ENCODE data around the gene GRAMD1B.

The GRAMD1B gene

DNA sequence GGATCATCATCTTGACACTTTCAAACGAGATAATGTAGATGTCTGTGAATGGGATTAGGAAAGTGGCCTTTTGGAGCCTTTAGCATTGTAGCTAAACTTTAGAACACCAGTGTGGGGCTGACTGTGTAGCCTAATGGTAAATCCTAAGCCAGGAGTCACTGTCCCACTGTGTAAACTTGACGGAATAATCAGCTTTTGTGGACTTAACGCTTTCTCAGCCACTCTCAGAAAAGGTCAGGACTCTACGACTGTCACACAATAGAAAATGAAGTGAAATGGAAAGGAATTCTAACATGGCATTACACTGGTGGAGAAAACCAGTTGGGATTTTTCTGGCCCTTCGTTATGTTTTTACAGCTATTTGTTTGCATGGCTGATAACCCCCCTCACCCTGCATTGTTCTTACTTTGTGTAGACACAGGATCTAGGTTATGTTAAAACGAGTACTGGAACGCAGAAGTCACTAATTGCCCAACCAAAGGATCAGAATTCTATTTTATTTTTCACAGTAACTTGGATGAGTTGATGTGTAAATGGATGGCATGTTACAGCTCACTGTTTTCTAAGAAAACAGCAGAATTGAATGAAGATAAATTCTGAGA is 22.0 kb upstream of the GRAMD1B start:
- no peak overlapping the region for H3K23ac ChIP-seq (ENCODE audit: low read length)
- no peak overlapping the region for H2AK5ac ChIP-seq (ENCODE audit: low read length)
- H4K5ac ChIP-seq (ENCODE audit: low read length) = no peak overlapping the region
- no peak overlapping the region for H2BK120ac ChIP-seq (ENCODE audit: low read depth, low read length)
- WGBS (ENCODE audit: extremely low coverage, insufficient coverage, low lambda C conversion rate) = no CpG with 5 or more reads among the region's 7 CpGs
- no peak overlapping the region for H3K56ac ChIP-seq (ENCODE audit: low read length)
- H3K36me3 ChIP-seq (ENCODE audit: control insufficient read depth, insufficient read depth, low read length) = no peaks in the 10 kb centered on the region
- no peaks in the 10 kb centered on the region for H3K79me2 ChIP-seq (ENCODE audit: control insufficient read depth, insufficient read depth, low read length)
- H2BK15ac ChIP-seq (replicated peaks; ENCODE audit: low read depth) = no peak overlapping the region
- no peak overlapping the region for H3K9ac ChIP-seq (ENCODE audit: low read length)
- no peak overlapping the region for H3K18ac ChIP-seq (ENCODE audit: low read length)
- H3K4ac ChIP-seq (ENCODE audit: low read depth, low read length) = no peak overlapping the region
- no peak overlapping the region for H4K8ac ChIP-seq (ENCODE audit: low read depth, low read length)
- DNase-seq = no peak
- no peak overlapping the region for H3K27ac ChIP-seq (ENCODE audit: low read depth, low read length)
- H2BK5ac ChIP-seq (ENCODE audit: low read length) = no peak overlapping the region
- no peak overlapping the region for H3K4me2 ChIP-seq (ENCODE audit: low read length)
- H3K4me3 ChIP-seq (ENCODE audit: low read length) = no peak overlapping the region
- H3K79me1 ChIP-seq (ENCODE audit: low read length) = no peaks in the 10 kb centered on the region
- H3K4me1 ChIP-seq (ENCODE audit: control insufficient read depth, low read depth, low read length) = peaks cover 16% of the 10 kb centered on the region
- H3K27me3 ChIP-seq (ENCODE audit: insufficient read depth, low read length, poor library complexity) = peaks cover 2% of the 10 kb centered on the region

DNA sequence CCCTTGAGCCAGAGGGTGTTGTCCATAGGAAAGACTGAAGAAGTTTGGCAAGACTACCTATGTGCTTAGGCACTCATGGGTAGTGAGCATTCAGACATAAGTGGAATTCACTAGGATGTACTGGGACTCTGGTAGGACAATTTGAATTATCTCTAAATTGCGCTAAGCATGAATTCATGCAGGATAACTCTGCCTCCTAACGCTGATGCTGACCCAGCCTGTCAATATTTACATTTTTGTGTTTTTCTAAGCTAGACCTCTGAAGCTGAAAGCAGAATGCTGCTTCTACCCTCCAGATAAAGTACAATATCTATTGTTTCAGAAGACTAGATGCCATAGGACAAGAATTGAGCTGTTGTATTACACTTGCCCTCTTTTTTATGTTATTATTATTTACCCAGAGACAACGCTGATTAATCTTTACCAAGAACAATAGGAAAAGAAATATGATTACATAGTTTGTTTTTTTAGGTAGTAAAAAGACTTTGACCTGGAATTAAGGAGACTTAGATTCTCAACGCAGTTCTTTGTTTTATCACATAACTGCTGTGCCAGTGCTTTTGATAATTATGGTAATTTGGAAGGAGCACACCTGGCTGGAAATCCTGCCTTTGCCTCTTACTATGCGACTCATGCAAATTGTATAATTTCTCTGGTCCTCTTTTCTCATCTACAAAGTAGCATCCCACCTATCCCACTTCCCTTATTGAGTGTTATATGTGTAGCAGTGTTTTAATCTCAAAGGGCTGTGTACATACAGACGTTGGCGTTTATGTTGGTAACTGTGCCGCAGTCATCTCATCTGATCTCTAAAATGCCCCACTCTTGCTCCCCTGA is 21.2 kb upstream of the GRAMD1B start:
- no peak for DNase-seq
- H3K79me1 ChIP-seq (ENCODE audit: low read length) = no peaks in the 10 kb centered on the region
- no peak overlapping the region for H3K4me3 ChIP-seq (ENCODE audit: low read length)
- H3K9ac ChIP-seq (ENCODE audit: low read length) = peak overlapping the region; percentile 12
- peaks cover 16% of the 10 kb centered on the region for H3K4me1 ChIP-seq (ENCODE audit: control insufficient read depth, low read depth, low read length)
- no peak overlapping the region for H3K23ac ChIP-seq (ENCODE audit: low read length)
- H3K27me3 ChIP-seq (ENCODE audit: insufficient read depth, low read length, poor library complexity) = peaks cover 2% of the 10 kb centered on the region
- no peak overlapping the region for H3K56ac ChIP-seq (ENCODE audit: low read length)
- WGBS (ENCODE audit: extremely low coverage, insufficient coverage, low lambda C conversion rate) = no CpG with 5 or more reads among the region's 8 CpGs
- no peak overlapping the region for H3K4me2 ChIP-seq (ENCODE audit: low read length)
- H3K27ac ChIP-seq (ENCODE audit: low read depth, low read length) = no peak overlapping the region
- H4K8ac ChIP-seq (ENCODE audit: low read depth, low read length) = no peak overlapping the region
- no peak overlapping the region for H2BK5ac ChIP-seq (ENCODE audit: low read length)
- no peak overlapping the region for H2BK15ac ChIP-seq (replicated peaks; ENCODE audit: low read depth)
- H3K79me2 ChIP-seq (ENCODE audit: control insufficient read depth, insufficient read depth, low read length) = no peaks in the 10 kb centered on the region
- H3K36me3 ChIP-seq (ENCODE audit: control insufficient read depth, insufficient read depth, low read length) = no peaks in the 10 kb centered on the region
- H2BK120ac ChIP-seq (ENCODE audit: low read depth, low read length) = no peak overlapping the region
- no peak overlapping the region for H3K4ac ChIP-seq (ENCODE audit: low read depth, low read length)
- no peak overlapping the region for H4K5ac ChIP-seq (ENCODE audit: low read length)
- H3K18ac ChIP-seq (ENCODE audit: low read length) = no peak overlapping the region
- no peak overlapping the region for H2AK5ac ChIP-seq (ENCODE audit: low read length)

DNA sequence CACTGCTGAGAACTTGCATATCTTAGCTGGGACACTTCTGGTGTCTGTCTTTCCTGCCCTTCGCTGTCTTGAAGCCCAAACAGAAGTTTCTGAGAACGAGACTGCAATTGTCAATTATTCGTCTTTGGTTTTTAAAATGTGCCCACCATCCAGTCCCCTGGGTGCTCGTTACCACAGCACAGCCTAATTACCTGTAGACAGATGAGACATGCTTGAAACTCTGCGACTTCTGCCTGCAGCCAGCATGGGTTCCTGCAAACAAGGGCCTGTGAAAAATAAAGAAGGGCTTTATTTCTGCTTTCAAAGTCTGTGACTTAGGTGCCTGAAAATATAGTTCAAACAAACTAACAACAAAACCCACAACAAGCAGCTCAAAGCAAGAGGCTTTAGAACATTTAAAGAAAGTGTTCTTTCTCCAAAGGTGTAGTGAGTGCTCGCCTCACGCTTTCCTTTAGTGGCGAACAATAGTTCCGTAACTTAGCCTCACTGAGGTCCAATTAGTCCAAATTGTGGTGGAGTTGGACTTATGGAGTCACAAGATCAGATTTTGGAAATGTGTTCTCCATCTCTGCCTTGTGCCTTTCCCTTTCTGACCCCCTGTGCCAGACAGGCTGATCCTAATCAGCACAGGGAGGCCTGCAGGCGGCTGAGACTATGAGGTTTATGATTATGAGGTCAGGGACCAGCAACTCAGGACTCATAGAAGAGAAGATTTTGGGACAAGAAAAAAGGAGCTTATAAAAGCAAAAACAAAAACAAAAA is 20.4 kb upstream of the GRAMD1B start:
- Histone ChIP-seq H2BK120ac (ENCODE audit: low read depth, low read length) (no peak overlapping the region), H3K23ac (ENCODE audit: low read length) (no peak overlapping the region), H3K4me2 (ENCODE audit: low read length) (no peak overlapping the region), H2BK15ac (replicated peaks; ENCODE audit: low read depth) (no peak overlapping the region), H3K79me2 (ENCODE audit: control insufficient read depth, insufficient read depth, low read length) (no peaks in the 10 kb centered on the region), H4K5ac (ENCODE audit: low read length) (no peak overlapping the region), H2BK5ac (ENCODE audit: low read length) (no peak overlapping the region), H3K27me3 (ENCODE audit: insufficient read depth, low read length, poor library complexity) (no peaks in the 10 kb centered on the region), H3K4me1 (ENCODE audit: control insufficient read depth, low read depth, low read length) (peaks cover 16% of the 10 kb centered on the region), H3K4ac (ENCODE audit: low read depth, low read length) (no peak overlapping the region), H4K8ac (ENCODE audit: low read depth, low read length) (no peak overlapping the region), H3K4me3 (ENCODE audit: low read length) (no peak overlapping the region), H3K36me3 (ENCODE audit: control insufficient read depth, insufficient read depth, low read length) (no peaks in the 10 kb centered on the region), H3K79me1 (ENCODE audit: low read length) (no peaks in the 10 kb centered on the region), H3K56ac (ENCODE audit: low read length) (no peak overlapping the region), H3K27ac (ENCODE audit: low read depth, low read length) (no peak overlapping the region), H3K18ac (ENCODE audit: low read length) (no peak overlapping the region), H2AK5ac (ENCODE audit: low read length) (no peak overlapping the region), H3K9ac (ENCODE audit: low read length) (peak overlapping the region; percentile 12)
- no peak for DNase-seq
- no CpG with 5 or more reads among the region's 10 CpGs for WGBS (ENCODE audit: extremely low coverage, insufficient coverage, low lambda C conversion rate)

- no peaks in the 10 kb centered on the region for H3K79me1 ChIP-seq (ENCODE audit: low read length)
- no peak overlapping the region for H3K9ac ChIP-seq (ENCODE audit: low read length)
- no peak overlapping the region for H3K27ac ChIP-seq (ENCODE audit: low read depth, low read length)
- H2BK5ac ChIP-seq (ENCODE audit: low read length) = no peak overlapping the region
- no peak overlapping the region for H4K8ac ChIP-seq (ENCODE audit: low read depth, low read length)
- H2BK15ac ChIP-seq (replicated peaks; ENCODE audit: low read depth) = no peak overlapping the region
- no peak overlapping the region for H2AK5ac ChIP-seq (ENCODE audit: low read length)
- no peaks in the 10 kb centered on the region for H3K79me2 ChIP-seq (ENCODE audit: control insufficient read depth, insufficient read depth, low read length)
- no peaks in the 10 kb centered on the region for H3K36me3 ChIP-seq (ENCODE audit: control insufficient read depth, insufficient read depth, low read length)
- DNase-seq = no peak
- no peak overlapping the region for H3K18ac ChIP-seq (ENCODE audit: low read length)
- H3K4me2 ChIP-seq (ENCODE audit: low read length) = no peak overlapping the region
- no peak overlapping the region for H3K23ac ChIP-seq (ENCODE audit: low read length)
- no peak overlapping the region for H3K4ac ChIP-seq (ENCODE audit: low read depth, low read length)
- H3K27me3 ChIP-seq (ENCODE audit: insufficient read depth, low read length, poor library complexity) = no peaks in the 10 kb centered on the region
- no peak overlapping the region for H3K4me3 ChIP-seq (ENCODE audit: low read length)
- no CpG with 5 or more reads among the region's 3 CpGs for WGBS (ENCODE audit: extremely low coverage, insufficient coverage, low lambda C conversion rate)
- no peak overlapping the region for H3K56ac ChIP-seq (ENCODE audit: low read length)
- H3K4me1 ChIP-seq (ENCODE audit: control insufficient read depth, low read depth, low read length) = peaks cover 13% of the 10 kb centered on the region
- no peak overlapping the region for H4K5ac ChIP-seq (ENCODE audit: low read length)
- H2BK120ac ChIP-seq (ENCODE audit: low read depth, low read length) = no peak overlapping the region
These were observed 19.9 kb upstream of the GRAMD1B start for GRCh38 chr11:123410218-123410549.

DNA sequence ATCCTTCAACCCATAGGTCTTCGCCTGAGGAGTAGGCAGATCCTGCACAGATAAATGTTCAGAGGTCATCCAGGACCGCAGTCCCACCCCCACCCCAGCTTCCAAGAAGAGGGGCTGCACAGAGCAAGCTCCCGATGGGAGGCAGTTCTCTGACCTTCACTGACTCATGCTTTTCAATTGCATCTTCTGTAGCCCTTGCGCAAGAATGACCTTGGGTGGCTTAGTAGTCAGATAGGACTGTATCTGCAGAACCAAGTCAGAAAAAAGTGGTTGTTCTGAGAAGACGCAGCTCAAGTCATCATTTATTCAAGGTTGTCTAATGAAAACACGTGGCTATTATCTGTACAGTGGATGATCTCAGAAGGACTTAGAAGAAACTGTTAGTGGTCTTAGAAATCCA is 16.4 kb upstream of the GRAMD1B start:
- no peak overlapping the region for H3K4ac ChIP-seq (ENCODE audit: low read depth, low read length)
- DNase-seq = no peak
- no CpG with 5 or more reads among the region's 6 CpGs for WGBS (ENCODE audit: extremely low coverage, insufficient coverage, low lambda C conversion rate)

More for the DNA sequence above, 16.4 kb upstream of the GRAMD1B start:
- H3K27ac ChIP-seq (ENCODE audit: low read depth, low read length) = no peak overlapping the region
- no peak overlapping the region for H2BK120ac ChIP-seq (ENCODE audit: low read depth, low read length)
- H3K9ac ChIP-seq (ENCODE audit: low read length) = no peak overlapping the region
- no peak overlapping the region for H2AK5ac ChIP-seq (ENCODE audit: low read length)
- H3K18ac ChIP-seq (ENCODE audit: low read length) = no peak overlapping the region
- H3K27me3 ChIP-seq (ENCODE audit: insufficient read depth, low read length, poor library complexity) = no peaks in the 10 kb centered on the region
- H4K8ac ChIP-seq (ENCODE audit: low read depth, low read length) = no peak overlapping the region
- H3K36me3 ChIP-seq (ENCODE audit: control insufficient read depth, insufficient read depth, low read length) = no peaks in the 10 kb centered on the region
- H3K56ac ChIP-seq (ENCODE audit: low read length) = no peak overlapping the region
- no peak overlapping the region for H3K4me2 ChIP-seq (ENCODE audit: low read length)
- no peak overlapping the region for H2BK5ac ChIP-seq (ENCODE audit: low read length)
- H4K5ac ChIP-seq (ENCODE audit: low read length) = no peak overlapping the region
- peaks cover 4% of the 10 kb centered on the region for H3K4me1 ChIP-seq (ENCODE audit: control insufficient read depth, low read depth, low read length)
- no peaks in the 10 kb centered on the region for H3K79me2 ChIP-seq (ENCODE audit: control insufficient read depth, insufficient read depth, low read length)
- H3K23ac ChIP-seq (ENCODE audit: low read length) = no peak overlapping the region
- no peak overlapping the region for H2BK15ac ChIP-seq (replicated peaks; ENCODE audit: low read depth)
- H3K4me3 ChIP-seq (ENCODE audit: low read length) = no peak overlapping the region
- no peaks in the 10 kb centered on the region for H3K79me1 ChIP-seq (ENCODE audit: low read length)

Measured in mesendoderm (in vitro differentiated cells).